H1 (cell line): Measurements from ENCODE around the gene PTPRD. TPM values are rescaled to one million over a fixed set of nuclear protein-coding genes. Genes with fewer than 3 reads are reported as not detected.

Experiments
- CTCF ChIA-PET: fragments of 300-600 bp; sonication (Branson Sonifier 250); formaldehyde crosslinking; loops from one replicate; lab custom pipeline; 2021; ENCODE audit not compliant: partially characterized antibody; lab: Charles Lee
- POLR2A ChIA-PET: fragments of 300-600 bp; sonication (Branson Sonifier 250); formaldehyde crosslinking; loops from one replicate; lab custom pipeline; 2021; ENCODE audit warnings: inconsistent platforms; ENCODE audit not compliant: partially characterized antibody; lab: Charles Lee
- DNase-seq, 2 experiments: peaks; one replicate each; pipeline versions ENCODE4 v3.0.0 to v3.0.0-alpha.2; 2010 to 2022; ENCODE audit warnings: low spot score in 2 of 2, low read depth in 1 of 2, mixed read lengths in 1 of 2
- FAIRE-seq: peaks from 2 replicates; lab custom pipeline; 2011; peaks lifted over from hg19 to GRCh38; lab: Jason Lieb, UNC
- H2AFZ ChIP-seq: 2 replicates; pipeline ENCODE4 v1.8.1; 2012; ENCODE audit warnings: low read length, inconsistent platforms
- H2AK5ac ChIP-seq: 2 replicates; pipeline ENCODE4 v1.6.1; 2013; ENCODE audit warnings: low read depth, low read length
- H2BK120ac ChIP-seq: replicated peaks from 2 replicates; pipeline ENCODE3; 2013; ENCODE audit warnings: low read depth, low read length, inconsistent platforms
- H2BK12ac ChIP-seq: 2 replicates; pipeline ENCODE4 v1.6.1; 2013; ENCODE audit warnings: low read depth, low read length
- H2BK15ac ChIP-seq: 2 replicates; pipeline ENCODE4 v1.6.1; 2013; ENCODE audit warnings: low read length
- H2BK20ac ChIP-seq: 2 replicates; pipeline ENCODE4 v1.6.1; 2013; ENCODE audit warnings: low read length
- H2BK5ac ChIP-seq: 2 replicates; pipeline ENCODE4 v1.6.1; 2013; ENCODE audit warnings: low read depth, low read length
- H3K14ac ChIP-seq: 2 replicates; pipeline ENCODE4 v1.6.1; 2013; ENCODE audit warnings: inconsistent platforms; ENCODE audit not compliant: insufficient read length
- H3K18ac ChIP-seq: 2 replicates; pipeline ENCODE4 v1.6.1; 2013; ENCODE audit warnings: low read length; ENCODE audit errors: extremely low read depth
- H3K23ac ChIP-seq: 2 replicates; pipeline ENCODE4 v1.6.1; 2013; ENCODE audit warnings: inconsistent platforms; ENCODE audit not compliant: insufficient read length
- H3K23me2 ChIP-seq: 2 replicates; pipeline ENCODE4 v1.6.1; 2013; ENCODE audit warnings: low read depth, low read length
- H3K27ac ChIP-seq: 2 replicates; pipeline ENCODE4 v1.6.1; 2011; ENCODE audit warnings: low read depth, low read length, inconsistent platforms
- H3K27me3 ChIP-seq, 4 experiments: replicated peaks in 1 of 4; 1 replicate in 1 of 4; 2 replicates in 3 of 4; pipeline versions ENCODE4 v1.6.1 to v1.8.1; 2011 to 2013; ENCODE audit warnings: low read length in 3 of 4, mild to moderate bottlenecking in 3 of 4, inconsistent platforms in 2 of 4, mixed read lengths in 2 of 4, moderate library complexity in 1 of 4; ENCODE audit not compliant: control insufficient read depth in 3 of 4, insufficient read depth in 3 of 4; ENCODE audit errors: extremely low read depth in 1 of 4
- H3K36me3 ChIP-seq, 4 experiments: 2 replicates each; pipeline versions ENCODE4 v1.6.1 to v1.8.1; 2011 to 2013; ENCODE audit warnings: mild to moderate bottlenecking in 4 of 4, low read length in 3 of 4, moderate library complexity in 2 of 4, control low read depth in 1 of 4, inconsistent platforms in 1 of 4; ENCODE audit not compliant: insufficient read depth in 4 of 4, control insufficient read depth in 2 of 4
- H3K4ac ChIP-seq: replicated peaks from 2 replicates; pipeline ENCODE3; 2013; ENCODE audit warnings: low read length, low read depth, mixed read lengths, inconsistent platforms; ENCODE audit not compliant: insufficient read length
- H3K4me1 ChIP-seq, 4 experiments: replicated peaks in 1 of 4; 1 replicate in 1 of 4; 2 replicates in 3 of 4; pipeline versions ENCODE4 v1.6.1 to v1.8.1; 2011 to 2013; ENCODE audit warnings: low read length in 3 of 4, inconsistent platforms in 2 of 4, mixed read lengths in 1 of 4; ENCODE audit not compliant: insufficient read depth in 4 of 4, control insufficient read depth in 3 of 4
- H3K4me2 ChIP-seq, 2 experiments: 2 replicates each; pipeline versions ENCODE4 v1.6.1 to v1.8.1; 2011 to 2013; ENCODE audit warnings: low read depth in 2 of 2, low read length in 2 of 2, control low read depth in 1 of 2, inconsistent platforms in 1 of 2, mild to moderate bottlenecking in 1 of 2; ENCODE audit not compliant: insufficient read depth in 1 of 2
- H3K4me3 ChIP-seq, 4 experiments: fragments of 200-600, 300-600 bp in 1 of 4; sonication (generic), shearing (Covaris generic), sonication (Bioruptor Twin) in 1 of 4; 2 replicates each; pipeline versions ENCODE4 v1.5.1 to v1.8.1; 2011 to 2016; ENCODE audit warnings: low read length in 4 of 4, low read depth in 3 of 4, control low read depth in 2 of 4, inconsistent platforms in 2 of 4, mild to moderate bottlenecking in 2 of 4, mixed read lengths in 1 of 4, moderate library complexity in 1 of 4; ENCODE audit not compliant: insufficient read depth in 2 of 4; ENCODE audit errors: extremely low read depth in 1 of 4
- H3K56ac ChIP-seq: replicated peaks from 2 replicates; pipeline ENCODE3; 2013; ENCODE audit warnings: low read depth, mild to moderate bottlenecking, mixed read lengths, low read length, inconsistent platforms; ENCODE audit not compliant: insufficient read length
- H3K79me1 ChIP-seq: 2 replicates; pipeline ENCODE4 v1.6.1; 2013; ENCODE audit warnings: low read depth, low read length, control low read depth
- H3K79me2 ChIP-seq, 2 experiments: 2 replicates each; pipeline versions ENCODE4 v1.6.1 to v1.8.1; 2012 to 2013; ENCODE audit warnings: low read length in 2 of 2, mild to moderate bottlenecking in 2 of 2, inconsistent platforms in 1 of 2; ENCODE audit not compliant: insufficient read depth in 2 of 2, control insufficient read depth in 1 of 2
- H3K9ac ChIP-seq, 4 experiments: replicated peaks in 1 of 4; 1 replicate in 1 of 4; 2 replicates in 3 of 4; pipeline versions ENCODE4 v1.6.1 to v1.8.1; 2011 to 2013; ENCODE audit warnings: low read depth in 3 of 4, low read length in 3 of 4, control low read depth in 2 of 4, mild to moderate bottlenecking in 2 of 4, moderate library complexity in 2 of 4, inconsistent platforms in 1 of 4; ENCODE audit errors: extremely low read depth in 1 of 4
- H3K9me3 ChIP-seq, 2 experiments: 2 replicates each; pipeline versions ENCODE4 v1.6.1 to v1.8.1; 2012 to 2013; ENCODE audit warnings: mild to moderate bottlenecking in 2 of 2, moderate library complexity in 2 of 2, control low read depth in 1 of 2, inconsistent platforms in 1 of 2, low read depth in 1 of 2, low read length in 1 of 2, mixed read lengths in 1 of 2; ENCODE audit not compliant: insufficient read depth in 2 of 2
- H4K20me1 ChIP-seq, 2 experiments: replicated peaks in 1 of 2; 2 replicates each; pipeline versions ENCODE3 to v1.8.1; 2011 to 2013; ENCODE audit warnings: inconsistent platforms in 2 of 2, low read length in 2 of 2, mild to moderate bottlenecking in 1 of 2; ENCODE audit not compliant: insufficient read depth in 2 of 2, control insufficient read depth in 1 of 2
- H4K5ac ChIP-seq: 2 replicates; pipeline ENCODE4 v1.6.1; 2013; ENCODE audit warnings: low read length, low read depth, mixed read lengths, inconsistent platforms; ENCODE audit not compliant: insufficient read length
- H4K8ac ChIP-seq: 2 replicates; pipeline ENCODE4 v1.8.0; 2013; ENCODE audit warnings: mild to moderate bottlenecking, moderate library complexity, low read length, inconsistent platforms; ENCODE audit not compliant: insufficient read depth; ENCODE audit errors: extremely low read depth
- H4K91ac ChIP-seq: replicated peaks from 2 replicates; pipeline ENCODE3; 2013; ENCODE audit warnings: low read length, mixed read lengths, inconsistent platforms; ENCODE audit not compliant: insufficient read length
- CBX5 ChIP-seq: fragments of 300-800, 300-1000 bp; sonication (generic); IDR thresholded peaks from 2 replicates; pipeline ENCODE4 v1.7.1; 2016; ENCODE audit warnings: antibody characterized with exemption, low read length, low read depth
- CEBPB ChIP-seq: IDR thresholded peaks from 2 replicates; pipeline ENCODE4 v1.6.1; 2012; ENCODE audit warnings: low read depth, low read length
- MAX ChIP-seq: IDR thresholded peaks from 2 replicates; pipeline ENCODE4 v1.6.1; 2012; ENCODE audit warnings: inconsistent platforms
- POLR2AphosphoS5 ChIP-seq: IDR thresholded peaks from 2 replicates; pipeline ENCODE4 v1.6.1; 2011; ENCODE audit warnings: low read depth, low read length
- POU5F1 ChIP-seq: IDR thresholded peaks from 2 replicates; pipeline ENCODE4 v1.6.1; 2011; ENCODE audit warnings: low read depth, mild to moderate bottlenecking, low read length, moderate library complexity
- RFX5 ChIP-seq: IDR thresholded peaks from 2 replicates; pipeline ENCODE4 v1.6.1; 2011; ENCODE audit warnings: low read depth, low read length, improper control_type of control experiment, borderline replicate concordance
- SP2 ChIP-seq: IDR thresholded peaks from 2 replicates; pipeline ENCODE4 v1.6.1; 2012; ENCODE audit warnings: mild to moderate bottlenecking, low read length, inconsistent platforms
- TCF12 ChIP-seq: IDR thresholded peaks from 2 replicates; pipeline ENCODE4 v1.6.1; 2011; ENCODE audit warnings: low read depth, mild to moderate bottlenecking, low read length
- WGBS, 2 experiments: shearing (Covaris generic) in 1 of 2; methylation state at CpG; one replicate each; pipeline versions ENCODE4 v1.1.6 to v1.1.7; 2013 to 2015; ENCODE audit warnings: low lambda C conversion rate in 2 of 2, mixed read lengths in 2 of 2, inconsistent platforms in 1 of 2, low coverage in 1 of 2, missing lambda C conversion rate in 1 of 2; ENCODE audit not compliant: insufficient replicate concordance in 2 of 2, insufficient coverage in 1 of 2, insufficient read length in 1 of 2; ENCODE audit errors: extremely low coverage in 1 of 2, missing lambda C conversion rate in 1 of 2; 5-methylcytosine and 5-hydroxymethylcytosine counted together
- polyA plus RNA-seq, 7 experiments: library from polyadenylated mRNA; depleted of rRNA in 3 of 7; stranded (reverse) in 5 of 7; unstranded in 2 of 7; fragments of >200 nt in 5 of 7; fragments of 200-250 nt in 2 of 7; gene quantifications; 1 replicate in 5 of 7; 2 replicates in 1 of 7; 4 replicates in 1 of 7; pipeline versions ENCODE4 v1.2.1 to v1.2.3, GENCODE V29; 2011 to 2013; ENCODE audit warnings: missing spikeins in 2 of 7, mixed read lengths in 2 of 7
- total RNA-seq: library from RNA; stranded (reverse); fragmentation: NEBNext Ultra II Directional; extraction: Animal tissue kit (Norgen Biotek cat#: 25700); gene quantifications from 2 replicates; pipeline ENCODE4 v1.2.1, GENCODE V29; 2021

Gene PTPRD
- total and polyA plus RNA-seq, 2 of the 8 experiments (the other 6 are each of a cell fraction or from before 2014, with no cell fraction given), result 17.2 to 77.0 TPM

GRCh38 chr9:8365029-8365428, 2247.8 kb downstream of the PTPRD start:
- H3K4me3 ChIP-seq, result no peak overlapping the region
- 69% methylated on average over 2 of the region's 2 CpGs; no CpG with 5 or more reads in 1 of the 2 experiments for WGBS, 2 experiments
- ChIA-PET CTCF (no interaction called here), POLR2A (interaction anchor here (0.6 to 1.1 kb wide), 2 partner anchors 10 to 131 kb away, joined by 3 read pairs; no protein-coding TSS in a partner anchor)
- no peaks in the 10 kb centered on the region for H3K36me3 ChIP-seq
- no peaks in the 10 kb centered on the region for H3K27me3 ChIP-seq
- H3K4me1 ChIP-seq, result no peaks in the 10 kb centered on the region
- H3K9me3 ChIP-seq, result no peaks in the 10 kb centered on the region
- H4K8ac ChIP-seq, result no peak overlapping the region
- H2AK5ac ChIP-seq, result no peak overlapping the region
- no peak overlapping the region for H2BK12ac ChIP-seq
- TF ChIP-seq POU5F1 (no peak), TCF12 (no peak), SP2 (no peak), CBX5 (no peak), RFX5 (no peak), MAX (no peak), CEBPB (no peak), POLR2AphosphoS5 (no peak)
- FAIRE-seq, result no peak
- H2BK120ac ChIP-seq, result no peak overlapping the region
- no peak overlapping the region for H3K14ac ChIP-seq
- no peak overlapping the region for H4K5ac ChIP-seq
- H2BK5ac ChIP-seq, result no peak overlapping the region
- H3K79me1 ChIP-seq, result no peaks in the 10 kb centered on the region
- no peak overlapping the region for H3K4ac ChIP-seq
- H4K91ac ChIP-seq, result no peak overlapping the region
- H3K23me2 ChIP-seq, result no peaks in the 10 kb centered on the region
- no peaks in the 10 kb centered on the region for H3K79me2 ChIP-seq
- no peak overlapping the region for H3K9ac ChIP-seq
- H4K20me1 ChIP-seq, result no peaks in the 10 kb centered on the region
- no peak overlapping the region for H3K27ac ChIP-seq
- no peak overlapping the region for H2AFZ ChIP-seq
- H3K56ac ChIP-seq, result no peak overlapping the region
- H3K23ac ChIP-seq, result no peak overlapping the region
- DNase-seq, result no peak
- no peak overlapping the region for H3K18ac ChIP-seq
- no peak overlapping the region for H3K4me2 ChIP-seq
- no peak overlapping the region for H2BK15ac ChIP-seq
- H2BK20ac ChIP-seq, result no peak overlapping the region
